Duodenal mucosa (tissue), 2 donors: ENCODE data around the gene RASA3.

Experiments
- H3K27ac ChIP-seq: one replicate; pipeline ENCODE4 v1.7.0; 2013; ENCODE audit warnings: low read depth, low read length
- H3K27me3 ChIP-seq, 2 donors: one replicate each; pipeline ENCODE4 v1.7.0; 2013; ENCODE audit warnings: low read length in 2 of 2, control low read depth in 1 of 2; ENCODE audit not compliant: insufficient read depth in 2 of 2, control insufficient read depth in 1 of 2
- H3K36me3 ChIP-seq, 2 donors: one replicate each; pipeline ENCODE4 v1.7.0; 2013; ENCODE audit warnings: low read length in 2 of 2, control low read depth in 1 of 2; ENCODE audit not compliant: insufficient read depth in 2 of 2, control insufficient read depth in 1 of 2
- H3K4me1 ChIP-seq, 2 donors: one replicate each; pipeline ENCODE4 v1.7.0; 2013; ENCODE audit warnings: low read length in 2 of 2, control low read depth in 1 of 2; ENCODE audit not compliant: insufficient read depth in 2 of 2, control insufficient read depth in 1 of 2
- H3K4me3 ChIP-seq, 2 donors: one replicate each; pipeline ENCODE4 v1.7.0; 2013; ENCODE audit warnings: low read length in 2 of 2, low read depth in 1 of 2
- H3K9ac ChIP-seq, 2 donors: one replicate each; pipeline ENCODE4 v1.7.0; 2013; ENCODE audit warnings: low read length in 2 of 2, low read depth in 1 of 2
- H3K9me3 ChIP-seq, 2 donors: one replicate each; pipeline ENCODE4 v1.7.0; 2013; ENCODE audit warnings: low read length in 2 of 2, control low read depth in 1 of 2; ENCODE audit not compliant: control insufficient read depth in 1 of 2

The RASA3 gene

GRCh38 chr13:114142640-114143490 is 10.4 kb upstream of the RASA3 start:
- H3K27ac ChIP-seq, result no peak overlapping the region
- H3K4me3 ChIP-seq, result peak overlapping the region; percentile 10 to 35
- peak overlapping the region; percentile 11 to 25 for H3K9ac ChIP-seq
- H3K4me1 ChIP-seq, result peaks cover 26 to 37% of the 10 kb centered on the region in 2 donors
- H3K27me3 ChIP-seq, result no peaks in the 10 kb centered on the region
- no peaks in the 10 kb centered on the region for H3K9me3 ChIP-seq
- no peaks in the 10 kb centered on the region for H3K36me3 ChIP-seq

DNA sequence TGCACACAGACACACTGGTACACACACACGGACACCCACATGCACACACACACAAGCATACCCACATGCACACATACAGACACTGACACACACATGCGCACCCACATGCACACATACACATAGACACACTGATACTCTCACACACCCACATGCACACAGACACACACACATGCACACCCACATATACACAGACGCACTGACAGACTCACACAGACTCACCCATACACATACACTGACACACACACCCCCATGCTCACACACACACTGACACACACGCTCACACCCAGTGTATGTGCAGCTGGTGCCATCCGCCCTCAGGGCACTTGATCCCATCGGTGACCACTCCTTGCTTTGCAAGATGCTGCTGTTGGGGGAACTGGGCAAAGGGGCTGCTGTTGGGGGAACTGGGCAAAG is 9.7 kb upstream of the RASA3 start:
- Histone ChIP-seq H3K27me3 (no peaks in the 10 kb centered on the region), H3K9me3 (no peaks in the 10 kb centered on the region), H3K27ac (no peak overlapping the region), H3K36me3 (no peaks in the 10 kb centered on the region), H3K9ac (no peak overlapping the region), H3K4me1 (peaks cover 26 to 37% of the 10 kb centered on the region in 2 donors), H3K4me3 (no peak overlapping the region)

GRCh38 chr13:114141261-114141996 is 9.0 kb upstream of the RASA3 start:
- no peak overlapping the region for H3K9ac ChIP-seq
- H3K4me1 ChIP-seq, result peaks cover 26 to 37% of the 10 kb centered on the region in 2 donors
- H3K36me3 ChIP-seq, result no peaks in the 10 kb centered on the region
- no peak overlapping the region for H3K27ac ChIP-seq
- H3K4me3 ChIP-seq, result no peak overlapping the region
- no peaks in the 10 kb centered on the region for H3K9me3 ChIP-seq
- H3K27me3 ChIP-seq, result no peaks in the 10 kb centered on the region

GRCh38 chr13:114140906-114141250 is 8.5 kb upstream of the RASA3 start:
- H3K36me3 ChIP-seq, result no peaks in the 10 kb centered on the region
- H3K4me3 ChIP-seq, result peak overlapping the region in 1 of 2 donors; percentile 19
- H3K9ac ChIP-seq, result peak overlapping the region in 1 of 2 donors; percentile 7
- H3K27ac ChIP-seq, result no peak overlapping the region
- H3K27me3 ChIP-seq, result no peaks in the 10 kb centered on the region
- H3K9me3 ChIP-seq, result no peaks in the 10 kb centered on the region
- H3K4me1 ChIP-seq, result peaks cover 26 to 37% of the 10 kb centered on the region in 2 donors

DNA sequence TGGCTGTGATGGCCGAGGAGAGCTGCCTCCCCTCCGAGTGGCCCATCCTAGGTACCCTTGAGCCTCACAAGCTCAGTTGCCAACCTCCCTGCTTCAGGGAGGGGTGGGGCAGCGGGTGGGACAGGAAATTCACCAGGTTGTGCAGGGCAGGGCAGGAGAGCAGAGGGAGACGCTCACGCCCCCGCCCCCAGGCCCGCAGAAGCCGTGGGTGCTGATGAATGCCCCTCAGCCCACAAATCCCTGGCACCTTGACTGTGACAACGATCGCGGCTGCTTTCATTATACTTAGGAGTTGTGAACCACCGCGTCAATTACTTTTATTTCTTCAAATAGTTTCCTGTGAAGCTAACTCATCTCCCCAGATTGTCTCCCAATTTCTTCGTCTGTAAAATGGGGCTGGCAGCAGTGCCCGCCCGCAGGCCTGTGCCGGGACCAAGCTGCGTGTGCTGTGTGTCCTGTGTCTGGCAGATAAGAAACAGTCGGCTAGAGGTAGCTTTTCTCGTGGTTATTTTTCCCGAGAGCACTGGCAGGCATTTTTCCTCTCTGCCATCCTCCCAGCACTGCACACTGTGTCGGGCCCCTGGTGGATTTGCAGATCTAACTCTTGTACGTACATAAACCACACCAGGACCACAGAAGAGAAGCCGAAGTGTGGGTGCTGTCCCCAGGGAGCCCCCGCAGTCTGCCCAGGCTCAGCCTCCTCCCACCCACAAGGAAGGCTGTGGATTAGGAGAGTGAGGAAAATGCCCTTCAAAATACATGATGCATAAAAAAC is 7.9 kb upstream of the RASA3 start:
- H3K9ac ChIP-seq, result peak overlapping the region in 1 of 2 donors; percentile 7
- H3K9me3 ChIP-seq, result no peaks in the 10 kb centered on the region
- no peaks in the 10 kb centered on the region for H3K36me3 ChIP-seq
- H3K4me1 ChIP-seq, result peaks cover 26 to 37% of the 10 kb centered on the region in 2 donors
- H3K27ac ChIP-seq, result no peak overlapping the region
- no peaks in the 10 kb centered on the region for H3K27me3 ChIP-seq
- peak overlapping the region; percentile 19 to 21 for H3K4me3 ChIP-seq

- H3K27me3 ChIP-seq, result no peaks in the 10 kb centered on the region
- H3K9ac ChIP-seq, result no peak overlapping the region
- peaks cover 0 to 18% of the 10 kb centered on the region in 2 donors for H3K4me1 ChIP-seq
- no peaks in the 10 kb centered on the region for H3K36me3 ChIP-seq
- no peak overlapping the region for H3K27ac ChIP-seq
- no peaks in the 10 kb centered on the region for H3K9me3 ChIP-seq
- no peak overlapping the region for H3K4me3 ChIP-seq
Observed at GRCh38 chr13:114136576-114136975, 4.2 kb upstream of the RASA3 start.

DNA sequence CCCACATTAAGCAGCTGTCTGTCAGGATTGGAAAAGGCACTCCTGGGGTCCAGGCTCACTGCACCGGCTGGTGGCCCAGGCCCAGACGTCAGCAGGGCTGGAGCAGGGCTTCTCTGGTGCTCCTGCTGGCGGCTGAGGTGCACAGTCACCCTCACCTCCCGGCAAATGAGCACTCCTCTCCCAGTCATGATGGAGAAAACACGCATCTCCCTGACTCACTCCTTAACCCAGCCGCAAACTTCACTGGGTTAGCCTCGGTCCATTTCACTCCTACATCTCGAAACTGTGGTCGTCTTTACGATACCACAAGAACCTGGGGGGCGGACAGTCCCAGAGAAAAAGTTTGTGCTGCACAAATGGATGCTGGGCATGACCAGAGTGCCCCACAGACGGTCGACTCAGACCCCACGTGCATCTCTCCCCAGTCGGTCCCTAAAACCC is 3.3 kb upstream of the RASA3 start:
- no peak overlapping the region for H3K4me3 ChIP-seq
- no peak overlapping the region for H3K9ac ChIP-seq
- H3K9me3 ChIP-seq, result no peaks in the 10 kb centered on the region
- H3K27me3 ChIP-seq, result no peaks in the 10 kb centered on the region
- H3K36me3 ChIP-seq, result no peaks in the 10 kb centered on the region
- H3K4me1 ChIP-seq, result peaks cover 0 to 19% of the 10 kb centered on the region in 2 donors
- H3K27ac ChIP-seq, result no peak overlapping the region

DNA sequence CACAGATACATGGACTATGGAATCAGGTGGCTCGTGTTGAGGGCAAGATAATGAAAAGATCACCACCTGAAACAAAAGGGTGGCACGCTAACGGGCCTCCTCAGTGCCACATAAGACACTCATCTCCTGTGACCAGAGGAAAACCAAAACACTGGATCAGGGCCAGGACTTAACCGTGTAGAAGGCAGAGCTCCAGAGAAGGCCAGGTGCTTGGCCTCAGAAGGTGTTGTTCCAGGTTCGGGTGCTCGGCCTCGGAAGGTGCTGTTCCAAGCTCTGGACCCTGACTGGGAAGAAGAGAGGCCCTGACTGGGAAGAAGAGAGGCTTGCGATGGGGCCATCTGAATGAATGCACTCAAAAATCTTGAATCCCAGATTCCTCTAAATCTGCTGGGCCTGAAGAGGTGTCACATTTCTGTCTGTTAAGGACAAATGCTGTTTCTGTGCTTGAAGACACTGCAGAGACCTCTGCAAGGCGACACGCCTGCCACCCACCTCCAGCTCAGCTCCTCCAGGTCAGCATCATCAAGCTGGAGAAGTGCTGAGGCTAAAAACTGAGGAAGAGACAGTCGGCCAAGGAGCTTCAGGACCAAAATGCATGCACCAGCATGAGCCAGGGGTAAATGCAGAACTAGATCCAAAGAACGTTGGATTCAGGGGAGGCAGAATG is 2.7 kb upstream of the RASA3 start:
- Histone ChIP-seq H3K4me3 (no peak overlapping the region), H3K4me1 (peaks cover 4 to 23% of the 10 kb centered on the region in 2 donors), H3K9ac (no peak overlapping the region), H3K27ac (no peak overlapping the region), H3K9me3 (no peaks in the 10 kb centered on the region), H3K27me3 (no peaks in the 10 kb centered on the region), H3K36me3 (no peaks in the 10 kb centered on the region)

- Histone ChIP-seq H3K36me3 (no peaks in the 10 kb centered on the region), H3K4me1 (peaks cover 11 to 30% of the 10 kb centered on the region in 2 donors), H3K4me3 (no peak overlapping the region), H3K9ac (no peak overlapping the region), H3K27ac (no peak overlapping the region), H3K9me3 (no peaks in the 10 kb centered on the region), H3K27me3 (no peaks in the 10 kb centered on the region)
Observed at GRCh38 chr13:114134111-114134943, 1.9 kb upstream of the RASA3 start.
